GM18499 (cell line): Measurements from ENCODE around the gene ARPIN.
A peak's percentile ranks its signal among the peaks of the same experiment; 100 is the strongest.
"Not testable (repeated sequence)": the region's sequence is repeated elsewhere in the genome, so short reads cannot be mapped to it uniquely, and the experiment has no call there.

Source experiments
- ATAC-seq: cut with Tn5 transposase; IDR thresholded peaks from one replicate; pipeline ENCODE4 v1.9.1; 2021; ENCODE audit warnings: moderate number of reproducible peaks; ENCODE audit not compliant: insufficient read depth, unreplicated experiment

Gene ARPIN

GRCh38 chr15:89880727-89881126 is 32.0 kb downstream of the ARPIN start:
- ATAC-seq, result no peak

GRCh38 chr15:89878323-89878722 is 34.4 kb downstream of the ARPIN start:
- no peak for ATAC-seq

GRCh38 chr15:89877083-89877425 is 35.7 kb downstream of the ARPIN start:
- no peak for ATAC-seq

- ATAC-seq, result no peak
Measured at GRCh38 chr15:89876396-89877082, 36.2 kb downstream of the ARPIN start.

- ATAC-seq, result no peak
Measured at GRCh38 chr15:89875741-89876140, 37.0 kb downstream of the ARPIN start.

- peak; percentile 75 for ATAC-seq
Measured at GRCh38 chr15:89874926-89875564, 37.7 kb downstream of the ARPIN start.

GRCh38 chr15:89870688-89871288 is 42.0 kb downstream of the ARPIN start:
- no peak for ATAC-seq

- ATAC-seq, result no peak
Measured at GRCh38 chr15:89870006-89870405, 42.7 kb downstream of the ARPIN start.

GRCh38 chr15:89869490-89869889 is 43.3 kb downstream of the ARPIN start:
- not testable (repeated sequence) for ATAC-seq

GRCh38 chr15:89864958-89865739 is 47.6 kb downstream of the ARPIN start:
- ATAC-seq, result no peak

GRCh38 chr15:89863918-89864317 is 48.8 kb downstream of the ARPIN start:
- ATAC-seq, result no peak

- ATAC-seq, result no peak
Measured at GRCh38 chr15:89860891-89861290, 51.9 kb downstream of the ARPIN start.

- no peak for ATAC-seq
Measured at GRCh38 chr15:89860431-89860830, 52.3 kb downstream of the ARPIN start.

- no peak for ATAC-seq
Measured at GRCh38 chr15:89858661-89859458, 53.9 kb downstream of the ARPIN start.

- ATAC-seq, result no peak
Measured at GRCh38 chr15:89857673-89858072, 55.1 kb downstream of the ARPIN start.

GRCh38 chr15:89855948-89856347 is 56.8 kb downstream of the ARPIN start:
- ATAC-seq, result no peak

- ATAC-seq, result not testable (repeated sequence)
Measured at GRCh38 chr15:89854863-89855262, 57.9 kb downstream of the ARPIN start.

- no peak for ATAC-seq
Measured at GRCh38 chr15:89852342-89852995, 60.3 kb downstream of the ARPIN start.

GRCh38 chr15:89851673-89852341 is 60.9 kb downstream of the ARPIN start:
- no peak for ATAC-seq
